ENCODE measurements around the gene IQSEC2.

GRCh38 chrX:53256446-53257041, 24.8 kb downstream of the IQSEC2 start:
- TF ChIP-seq, protein P1, sequence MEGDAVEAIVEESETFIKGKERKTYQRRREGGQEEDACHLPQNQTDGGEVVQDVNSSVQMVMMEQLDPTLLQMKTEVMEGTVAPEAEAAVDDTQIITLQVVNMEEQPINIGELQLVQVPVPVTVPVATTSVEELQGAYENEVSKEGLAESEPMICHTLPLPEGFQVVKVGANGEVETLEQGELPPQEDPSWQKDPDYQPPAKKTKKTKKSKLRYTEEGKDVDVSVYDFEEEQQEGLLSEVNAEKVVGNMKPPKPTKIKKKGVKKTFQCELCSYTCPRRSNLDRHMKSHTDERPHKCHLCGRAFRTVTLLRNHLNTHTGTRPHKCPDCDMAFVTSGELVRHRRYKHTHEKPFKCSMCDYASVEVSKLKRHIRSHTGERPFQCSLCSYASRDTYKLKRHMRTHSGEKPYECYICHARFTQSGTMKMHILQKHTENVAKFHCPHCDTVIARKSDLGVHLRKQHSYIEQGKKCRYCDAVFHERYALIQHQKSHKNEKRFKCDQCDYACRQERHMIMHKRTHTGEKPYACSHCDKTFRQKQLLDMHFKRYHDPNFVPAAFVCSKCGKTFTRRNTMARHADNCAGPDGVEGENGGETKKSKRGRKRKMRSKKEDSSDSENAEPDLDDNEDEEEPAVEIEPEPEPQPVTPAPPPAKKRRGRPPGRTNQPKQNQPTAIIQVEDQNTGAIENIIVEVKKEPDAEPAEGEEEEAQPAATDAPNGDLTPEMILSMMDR (tag by site-specific recombination; IDR thresholded peaks at IDR 0.05), result no peak
- no peak for TF ChIP-seq ZNF596 (tag by site-specific recombination; IDR thresholded peaks at IDR 0.05)
- TF ChIP-seq, protein P2, sequence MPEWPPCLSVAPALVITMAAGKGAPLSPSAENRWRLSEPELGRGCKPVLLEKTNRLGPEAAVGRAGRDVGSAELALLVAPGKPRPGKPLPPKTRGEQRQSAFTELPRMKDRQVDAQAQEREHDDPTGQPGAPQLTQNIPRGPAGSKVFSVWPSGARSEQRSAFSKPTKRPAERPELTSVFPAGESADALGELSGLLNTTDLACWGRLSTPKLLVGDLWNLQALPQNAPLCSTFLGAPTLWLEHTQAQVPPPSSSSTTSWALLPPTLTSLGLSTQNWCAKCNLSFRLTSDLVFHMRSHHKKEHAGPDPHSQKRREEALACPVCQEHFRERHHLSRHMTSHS (tag by site-specific recombination; IDR thresholded peaks at IDR 0.05), result no peak
- TF ChIP-seq ZBTB7A (tag by site-specific recombination; IDR thresholded peaks at IDR 0.05; ENCODE audit: low read depth), result no peak
- TF ChIP-seq ZNF837 (tag by site-specific recombination; IDR thresholded peaks at IDR 0.05), result no peak
- TF ChIP-seq ZBTB8A (tag by site-specific recombination; IDR thresholded peaks at IDR 0.05), result no peak
- TF ChIP-seq ZNF449 (tag by site-specific recombination; IDR thresholded peaks at IDR 0.05), result no peak
- no peak for TF ChIP-seq ZNF561 (tag by site-specific recombination; IDR thresholded peaks at IDR 0.05; ENCODE audit: borderline replicate concordance)
- TF ChIP-seq ZNF174 (tag by site-specific recombination; IDR thresholded peaks at IDR 0.05), result no peak
- TF ChIP-seq PBX3 (CRISPR knock-in tag; IDR thresholded peaks at IDR 0.05), result no peak
